SK-N-SH (cell line): ENCODE measurements around the gene AGBL5. TPM values are rescaled to one million over a fixed set of nuclear protein-coding genes. Genes with fewer than 3 reads are reported as not detected.
A peak's percentile ranks its signal among the peaks of the same experiment; 100 is the strongest.

Experiments used
- ELF1 ChIP-seq: IDR thresholded peaks from 2 replicates; pipeline ENCODE4 v1.4.0; 2012
- EP300 ChIP-seq, 2 experiments: IDR thresholded peaks; 2 replicates each; pipeline versions ENCODE4 v1.4.0 to v1.6.1; 2012; ENCODE audit warnings: borderline replicate concordance in 1 of 2, low read depth in 1 of 2, low read length in 1 of 2
- FOSL2 ChIP-seq: IDR thresholded peaks from 2 replicates; pipeline ENCODE4 v1.4.0; 2012; ENCODE audit warnings: low read depth, mild to moderate bottlenecking, moderate library complexity, borderline replicate concordance
- FOXJ3 ChIP-seq: sonication (generic); formaldehyde crosslinking; IDR thresholded peaks from 2 replicates; pipeline ENCODE4 v1.5.1; 2020; ENCODE audit warnings: mild to moderate bottlenecking, missing genetic modification reagents
- FOXM1 ChIP-seq: IDR thresholded peaks from 2 replicates; pipeline ENCODE4 v1.4.0; 2012; ENCODE audit warnings: low read depth, mild to moderate bottlenecking
- IRF3 ChIP-seq: fragments of 150-350 bp; IDR thresholded peaks from 2 replicates; pipeline ENCODE4 v1.6.1; 2016; ENCODE audit warnings: mild to moderate bottlenecking, low read depth, low read length
- MAX ChIP-seq: IDR thresholded peaks from 2 replicates; pipeline ENCODE4 v1.4.0; 2012; ENCODE audit warnings: low read depth
- MEF2A ChIP-seq: IDR thresholded peaks from 2 replicates; pipeline ENCODE4 v1.4.0; 2012; ENCODE audit warnings: low read depth, borderline replicate concordance
- MXI1 ChIP-seq: IDR thresholded peaks from 2 replicates; pipeline ENCODE4 v1.6.1; 2012; ENCODE audit warnings: mild to moderate bottlenecking, low read depth, low read length, improper control_type of control experiment
- NRF1 ChIP-seq: IDR thresholded peaks from 2 replicates; pipeline ENCODE4 v1.6.1; 2012; ENCODE audit warnings: low read depth, mild to moderate bottlenecking, low read length
- PBX3 ChIP-seq: IDR thresholded peaks from 2 replicates; pipeline ENCODE4; 2012
- POLR2AphosphoS5 ChIP-seq: IDR thresholded peaks from 2 replicates; pipeline ENCODE4 v1.6.1; 2012; ENCODE audit warnings: low read depth, low read length
- RAD21 ChIP-seq: IDR thresholded peaks from 2 replicates; pipeline ENCODE4 v1.6.1; 2012; ENCODE audit warnings: mild to moderate bottlenecking, low read length
- RCOR1 ChIP-seq: fragments of 150-350 bp; IDR thresholded peaks from 2 replicates; pipeline ENCODE4 v1.6.1; 2017; ENCODE audit warnings: antibody characterized with exemption, low read length
- REST ChIP-seq: IDR thresholded peaks from 2 replicates; pipeline ENCODE4 v1.6.1; 2012; ENCODE audit warnings: mild to moderate bottlenecking, low read depth, low read length, moderate library complexity
- SIN3A ChIP-seq: IDR thresholded peaks from 2 replicates; pipeline ENCODE4 v1.6.1; 2012; ENCODE audit warnings: low read depth, mild to moderate bottlenecking, low read length, moderate library complexity, borderline replicate concordance
- SMC3 ChIP-seq: IDR thresholded peaks from 2 replicates; pipeline ENCODE4 v1.6.1; 2012; ENCODE audit warnings: low read depth, low read length, improper control_type of control experiment
- TAF1 ChIP-seq: IDR thresholded peaks from 2 replicates; pipeline ENCODE4 v1.6.1; 2012; ENCODE audit warnings: low read depth, mild to moderate bottlenecking, low read length, moderate library complexity, borderline replicate concordance
- TEAD4 ChIP-seq: IDR thresholded peaks from 2 replicates; pipeline ENCODE4 v1.4.0; 2012; ENCODE audit warnings: mild to moderate bottlenecking, borderline replicate concordance; ENCODE audit not compliant: insufficient read depth
- USF2 ChIP-seq: fragments of 150-350 bp; IDR thresholded peaks from 2 replicates; pipeline ENCODE4 v1.6.1; 2017; ENCODE audit warnings: antibody characterized with exemption, low read length, low read depth, borderline replicate concordance
- YY1 ChIP-seq: IDR thresholded peaks from 2 replicates; pipeline ENCODE4 v1.4.0; 2012; ENCODE audit warnings: low read depth, mild to moderate bottlenecking
- polyA plus RNA-seq, 3 experiments: library from polyadenylated mRNA; depleted of rRNA; stranded (reverse); fragments of >200 nt; gene quantifications; 2 replicates each; pipeline ENCODE4 v1.2.3, GENCODE V29; 2012

The AGBL5 gene
- polyA plus RNA-seq, 1 of the 3 experiments (the other 2 are of a cell fraction) = 45.5 TPM

GRCh38 chr2:27050281-27050995 lies 1.0 kb upstream of the AGBL5 start (continued):
- TF ChIP-seq POLR2AphosphoS5 = peak; percentile 62; the same call in 1 of the 2 replicates
- peak; percentile 59; the same call in 1 of the 2 replicates for TF ChIP-seq SIN3A
- TF ChIP-seq YY1 = peak; percentile 15; the same call in 1 of the 2 replicates
- no peak; the same call in 1 of the 2 replicates for TF ChIP-seq REST
- peak; percentile 9; the same call in 1 of the 2 replicates for TF ChIP-seq PBX3
- no peak for TF ChIP-seq MEF2A
- TF ChIP-seq MAX = peak; percentile 4; the same call in 1 of the 2 replicates
- TF ChIP-seq SMC3 = no peak
- TF ChIP-seq RAD21 = no peak; the same call in 1 of the 2 replicates
- TF ChIP-seq TAF1 = peak; percentile 80; the same call in 1 of the 2 replicates
- no peak for TF ChIP-seq ELF1
- TF ChIP-seq MXI1 = peak; percentile 77
- TF ChIP-seq USF2 = 0 out of 2 replicates have a peak, but pooled peaks have one; percentile 6
- TF ChIP-seq EP300 (IDR thresholded peaks at IDR 0.05; ENCODE audit: borderline replicate concordance in 1 of 2, low read depth in 1 of 2, low read length in 1 of 2) = peak in 1 of 2 experiments; percentile 76; a peak in 2 of 4 replicates
- TF ChIP-seq TEAD4 = peak; percentile 73; the same call in 1 of the 2 replicates
- no peak for TF ChIP-seq IRF3
- no peak for TF ChIP-seq NRF1
- TF ChIP-seq FOXM1 = no peak
- peak; percentile 90 for TF ChIP-seq FOSL2
- TF ChIP-seq FOXJ3 (CRISPR knock-in tag) = peak; percentile 13
- peak; percentile 73; the same call in 1 of the 2 replicates for TF ChIP-seq RCOR1
